OCI-LY1 (cell line): ENCODE data around the gene SKA2.
"Not testable (repeated sequence)": the region's sequence is repeated elsewhere in the genome, so short reads cannot be mapped to it uniquely, and the experiment has no call there.

Source experiments
- EZH2 ChIP-seq: fragments of 200-600 bp; sonication (generic), shearing (Covaris generic); IDR thresholded peaks from 2 replicates; pipeline ENCODE4 v1.8.0; 2017; ENCODE audit warnings: borderline replicate concordance, mixed run types, mild to moderate bottlenecking, antibody characterized with exemption, low read length, moderate library complexity, mixed read lengths
- TF ChIP-seq, protein P1 (sequence below): fragments of 200-600 bp; sonication (generic), shearing (Covaris generic); IDR thresholded peaks from 2 replicates; pipeline ENCODE4 v1.5.1; 2017; ENCODE audit warnings: mild to moderate bottlenecking, antibody characterized with exemption, low read length, moderate library complexity, mixed read lengths

DNA sequence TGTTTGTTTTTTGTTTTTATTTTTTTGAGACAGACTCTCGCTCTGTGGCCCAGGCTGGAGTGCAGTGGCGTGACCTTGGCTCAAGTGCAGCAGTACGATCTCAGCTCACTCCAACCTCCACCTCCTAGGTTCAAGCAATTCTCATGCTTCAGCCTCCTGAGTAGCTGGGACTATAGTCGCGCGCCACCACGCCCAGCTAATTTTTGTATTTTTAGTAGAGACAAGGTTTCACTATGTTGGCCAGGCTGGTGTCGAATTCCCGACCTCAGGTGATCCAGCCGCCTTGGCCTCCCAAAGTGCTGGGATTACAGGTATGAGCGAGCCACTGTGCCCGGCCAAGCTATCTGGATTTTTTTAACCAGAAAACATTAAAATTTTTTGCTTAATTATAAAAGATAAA, 64.4 kb downstream of the SKA2 start:
- TF ChIP-seq, protein P1, sequence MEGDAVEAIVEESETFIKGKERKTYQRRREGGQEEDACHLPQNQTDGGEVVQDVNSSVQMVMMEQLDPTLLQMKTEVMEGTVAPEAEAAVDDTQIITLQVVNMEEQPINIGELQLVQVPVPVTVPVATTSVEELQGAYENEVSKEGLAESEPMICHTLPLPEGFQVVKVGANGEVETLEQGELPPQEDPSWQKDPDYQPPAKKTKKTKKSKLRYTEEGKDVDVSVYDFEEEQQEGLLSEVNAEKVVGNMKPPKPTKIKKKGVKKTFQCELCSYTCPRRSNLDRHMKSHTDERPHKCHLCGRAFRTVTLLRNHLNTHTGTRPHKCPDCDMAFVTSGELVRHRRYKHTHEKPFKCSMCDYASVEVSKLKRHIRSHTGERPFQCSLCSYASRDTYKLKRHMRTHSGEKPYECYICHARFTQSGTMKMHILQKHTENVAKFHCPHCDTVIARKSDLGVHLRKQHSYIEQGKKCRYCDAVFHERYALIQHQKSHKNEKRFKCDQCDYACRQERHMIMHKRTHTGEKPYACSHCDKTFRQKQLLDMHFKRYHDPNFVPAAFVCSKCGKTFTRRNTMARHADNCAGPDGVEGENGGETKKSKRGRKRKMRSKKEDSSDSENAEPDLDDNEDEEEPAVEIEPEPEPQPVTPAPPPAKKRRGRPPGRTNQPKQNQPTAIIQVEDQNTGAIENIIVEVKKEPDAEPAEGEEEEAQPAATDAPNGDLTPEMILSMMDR: not testable (repeated sequence)
- TF ChIP-seq EZH2: not testable (repeated sequence)
